ENCODE measurements around the gene KCNAB1.
"Not testable (repeated sequence)": the region's sequence is repeated elsewhere in the genome, so short reads cannot be mapped to it uniquely, and the experiment has no call there.

Gene KCNAB1

GRCh38 chr3:156137397-156137796, 17.0 kb downstream of the KCNAB1 start:
- DNase-seq (ENCODE audit: low spot score), result not testable (repeated sequence)

GRCh38 chr3:156140001-156140595, 19.7 kb downstream of the KCNAB1 start:
- DNase-seq (ENCODE audit: low spot score), result no peak

- no peak for DNase-seq (ENCODE audit: low spot score)
Observed at GRCh38 chr3:156142702-156143101, 22.3 kb downstream of the KCNAB1 start.

GRCh38 chr3:156143136-156143535, 22.8 kb downstream of the KCNAB1 start:
- DNase-seq (ENCODE audit: low spot score), result no peak

GRCh38 chr3:156144060-156144459, 23.7 kb downstream of the KCNAB1 start:
- DNase-seq (ENCODE audit: low spot score), result no peak

- no peak for DNase-seq (ENCODE audit: low spot score)
Observed at GRCh38 chr3:156145866-156146265, 25.5 kb downstream of the KCNAB1 start.

GRCh38 chr3:156148345-156148945, 28.1 kb downstream of the KCNAB1 start:
- DNase-seq (ENCODE audit: low spot score), result no peak

GRCh38 chr3:156148946-156149381, 28.6 kb downstream of the KCNAB1 start:
- no peak for DNase-seq (ENCODE audit: low spot score)

- DNase-seq (ENCODE audit: low spot score), result no peak
Observed at GRCh38 chr3:156149876-156150275, 29.5 kb downstream of the KCNAB1 start.

- DNase-seq (ENCODE audit: low spot score), result peak; percentile 49
Observed at GRCh38 chr3:156150434-156151066, 30.2 kb downstream of the KCNAB1 start.

- DNase-seq (ENCODE audit: low spot score), result peak; percentile 79
Observed at GRCh38 chr3:156151824-156152428, 31.5 kb downstream of the KCNAB1 start.

GRCh38 chr3:156158656-156159295, 38.4 kb downstream of the KCNAB1 start:
- no peak for DNase-seq (ENCODE audit: low spot score)

- DNase-seq (ENCODE audit: low spot score), result no peak
Observed at GRCh38 chr3:156160647-156161046, 40.3 kb downstream of the KCNAB1 start.

- no peak for DNase-seq (ENCODE audit: low spot score)
Observed at GRCh38 chr3:156161172-156161571, 40.8 kb downstream of the KCNAB1 start.

- no peak for DNase-seq (ENCODE audit: low spot score)
Observed at GRCh38 chr3:156163848-156164247, 43.5 kb downstream of the KCNAB1 start.

GRCh38 chr3:156166808-156167207, 46.4 kb downstream of the KCNAB1 start:
- DNase-seq (ENCODE audit: low spot score), result no peak

GRCh38 chr3:156170571-156170970, 50.2 kb downstream of the KCNAB1 start:
- no peak for DNase-seq (ENCODE audit: low spot score)

- DNase-seq (ENCODE audit: low spot score), result no peak
Observed at GRCh38 chr3:156171281-156172267, 51.2 kb downstream of the KCNAB1 start.

GRCh38 chr3:156172536-156172935, 52.2 kb downstream of the KCNAB1 start:
- no peak for DNase-seq (ENCODE audit: low spot score)

- DNase-seq (ENCODE audit: low spot score), result peak; percentile 50
Observed at GRCh38 chr3:156174229-156174847, 54.0 kb downstream of the KCNAB1 start.

- no peak for DNase-seq (ENCODE audit: low spot score)
Observed at GRCh38 chr3:156175570-156175969, 55.2 kb downstream of the KCNAB1 start.

All from D341Med (cell line).